Adrenal gland (tissue), 5 donors: Measurements from ENCODE around the gene UNC93B1.

Experiments
- POLR2A ChIP-seq, 2 donors: fragments of 450-650 bp; IDR thresholded peaks; one replicate each; pipeline ENCODE4 v1.6.1; 2017; ENCODE audit warnings: antibody characterized with exemption in 2 of 2, mild to moderate bottlenecking in 2 of 2, moderate library complexity in 1 of 2
- TF ChIP-seq, protein P1 (sequence below), 6 experiments: fragments of 450-650 bp in 4 of 6; fragments of 200-600 bp in 2 of 6; sonication (generic) in 1 of 6; IDR thresholded peaks; 1 replicate in 5 of 6; 2 replicates in 1 of 6; pipeline versions ENCODE4 v1.5.1 to v1.8.0; 2016 to 2021; ENCODE audit warnings: antibody characterized with exemption in 6 of 6, mild to moderate bottlenecking in 2 of 6, moderate library complexity in 1 of 6
- donor health status: DM: no; HTN: no; CAD: no.

DNA sequence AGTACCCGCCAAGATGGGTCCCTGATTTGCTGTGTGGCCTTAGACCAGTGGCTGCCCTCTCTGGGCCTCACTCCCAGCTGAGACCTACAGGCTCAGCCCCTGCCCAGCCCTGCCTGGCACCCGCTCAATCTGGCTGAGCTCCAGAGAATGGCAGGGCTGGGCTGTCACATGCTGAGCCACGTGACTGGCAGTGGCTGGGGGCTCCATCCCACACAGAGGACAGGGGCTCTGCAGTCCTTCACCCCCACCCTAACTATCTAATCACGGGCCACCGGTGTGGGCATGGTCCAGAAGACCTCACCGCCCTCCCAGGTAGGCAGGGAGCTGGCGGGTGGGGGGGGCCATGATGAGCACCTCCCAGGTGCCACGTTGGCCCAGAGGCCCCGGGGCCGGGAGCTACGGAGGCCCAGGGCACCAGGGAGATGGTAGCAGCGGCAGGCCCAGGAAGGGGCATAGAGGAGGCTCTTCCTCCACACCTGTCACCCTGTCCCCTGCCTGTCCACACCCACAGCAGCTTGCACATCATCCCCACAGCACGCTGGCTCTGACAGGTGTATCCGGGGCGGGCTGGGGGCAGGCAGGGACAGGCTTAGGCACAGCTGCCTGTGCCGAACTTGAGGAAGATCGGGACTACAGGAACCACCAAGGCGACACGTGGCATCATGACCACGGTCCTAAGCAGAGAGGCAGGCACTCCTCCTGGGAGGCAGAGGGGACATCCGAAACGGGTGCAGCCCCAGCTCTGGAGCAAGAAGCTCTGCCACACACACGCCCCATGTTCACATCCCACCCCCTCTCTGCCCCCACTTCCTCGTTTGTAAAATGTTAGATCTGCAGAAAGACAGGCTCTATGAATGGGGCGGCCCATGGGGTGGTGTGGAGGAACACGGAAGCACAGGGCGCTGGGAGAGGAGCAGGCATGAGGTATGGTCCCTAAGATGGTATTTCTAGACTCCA lies 4.8 kb upstream of the UNC93B1 start:
- TF ChIP-seq, protein P1, sequence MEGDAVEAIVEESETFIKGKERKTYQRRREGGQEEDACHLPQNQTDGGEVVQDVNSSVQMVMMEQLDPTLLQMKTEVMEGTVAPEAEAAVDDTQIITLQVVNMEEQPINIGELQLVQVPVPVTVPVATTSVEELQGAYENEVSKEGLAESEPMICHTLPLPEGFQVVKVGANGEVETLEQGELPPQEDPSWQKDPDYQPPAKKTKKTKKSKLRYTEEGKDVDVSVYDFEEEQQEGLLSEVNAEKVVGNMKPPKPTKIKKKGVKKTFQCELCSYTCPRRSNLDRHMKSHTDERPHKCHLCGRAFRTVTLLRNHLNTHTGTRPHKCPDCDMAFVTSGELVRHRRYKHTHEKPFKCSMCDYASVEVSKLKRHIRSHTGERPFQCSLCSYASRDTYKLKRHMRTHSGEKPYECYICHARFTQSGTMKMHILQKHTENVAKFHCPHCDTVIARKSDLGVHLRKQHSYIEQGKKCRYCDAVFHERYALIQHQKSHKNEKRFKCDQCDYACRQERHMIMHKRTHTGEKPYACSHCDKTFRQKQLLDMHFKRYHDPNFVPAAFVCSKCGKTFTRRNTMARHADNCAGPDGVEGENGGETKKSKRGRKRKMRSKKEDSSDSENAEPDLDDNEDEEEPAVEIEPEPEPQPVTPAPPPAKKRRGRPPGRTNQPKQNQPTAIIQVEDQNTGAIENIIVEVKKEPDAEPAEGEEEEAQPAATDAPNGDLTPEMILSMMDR (IDR thresholded peaks at IDR 0.05) = no peak
- no peak for TF ChIP-seq POLR2A (IDR thresholded peaks at IDR 0.05)
